ENCODE data around the gene ITK.

ITK gene

DNA sequence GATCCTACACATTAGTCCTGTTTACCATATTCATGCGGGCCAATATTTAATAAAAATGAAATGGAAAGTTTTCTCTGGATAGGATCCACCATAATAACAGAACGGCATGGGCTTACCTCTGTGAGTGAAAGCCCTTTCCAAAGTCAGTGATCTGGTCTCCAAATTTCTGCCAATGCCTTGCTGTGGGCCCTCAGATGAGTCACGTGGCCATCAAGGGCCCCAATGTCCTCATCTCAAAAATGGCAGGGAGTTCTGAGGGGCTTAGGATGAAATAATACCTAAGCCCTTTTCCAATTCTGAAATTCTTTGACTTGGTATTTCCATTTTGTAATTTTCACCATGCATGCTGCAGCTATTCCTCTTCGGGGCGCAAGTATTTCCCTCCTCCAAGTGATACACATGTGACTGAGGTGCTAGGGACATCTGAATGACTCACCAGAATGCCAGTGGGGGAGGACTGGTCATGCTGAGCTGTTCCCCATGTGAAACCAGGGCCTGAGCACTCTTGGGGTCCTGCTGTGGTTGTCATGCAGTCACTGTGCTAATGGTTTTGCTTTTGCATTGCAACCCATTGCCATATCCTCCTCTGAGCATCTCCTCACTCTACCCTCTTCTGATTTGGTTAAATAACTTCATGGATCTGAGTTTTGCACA, 35.0 kb downstream of the ITK start:
- no peaks in the 10 kb centered on the region for H3K36me3 ChIP-seq (replicated peaks)
- no peak overlapping the region for H3K4me3 ChIP-seq (ENCODE audit: low read depth, low read length)
- DNase-seq = no peak
- in situ Hi-C loops (cut with HindIII; ENCODE audit: low pct_ligation_motif_present, low sequenced_read_pairs) = no loop called here
- TF ChIP-seq, protein P1, sequence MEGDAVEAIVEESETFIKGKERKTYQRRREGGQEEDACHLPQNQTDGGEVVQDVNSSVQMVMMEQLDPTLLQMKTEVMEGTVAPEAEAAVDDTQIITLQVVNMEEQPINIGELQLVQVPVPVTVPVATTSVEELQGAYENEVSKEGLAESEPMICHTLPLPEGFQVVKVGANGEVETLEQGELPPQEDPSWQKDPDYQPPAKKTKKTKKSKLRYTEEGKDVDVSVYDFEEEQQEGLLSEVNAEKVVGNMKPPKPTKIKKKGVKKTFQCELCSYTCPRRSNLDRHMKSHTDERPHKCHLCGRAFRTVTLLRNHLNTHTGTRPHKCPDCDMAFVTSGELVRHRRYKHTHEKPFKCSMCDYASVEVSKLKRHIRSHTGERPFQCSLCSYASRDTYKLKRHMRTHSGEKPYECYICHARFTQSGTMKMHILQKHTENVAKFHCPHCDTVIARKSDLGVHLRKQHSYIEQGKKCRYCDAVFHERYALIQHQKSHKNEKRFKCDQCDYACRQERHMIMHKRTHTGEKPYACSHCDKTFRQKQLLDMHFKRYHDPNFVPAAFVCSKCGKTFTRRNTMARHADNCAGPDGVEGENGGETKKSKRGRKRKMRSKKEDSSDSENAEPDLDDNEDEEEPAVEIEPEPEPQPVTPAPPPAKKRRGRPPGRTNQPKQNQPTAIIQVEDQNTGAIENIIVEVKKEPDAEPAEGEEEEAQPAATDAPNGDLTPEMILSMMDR (IDR thresholded peaks at IDR 0.05; ENCODE audit: low read depth, low read length, missing control alignments) = no peak
- H3K27ac ChIP-seq = no peak overlapping the region
- H3K27me3 ChIP-seq (replicated peaks) = no peaks in the 10 kb centered on the region

GRCh38 chr5:157216391-157217142, 35.9 kb downstream of the ITK start:
- in situ Hi-C loops (cut with HindIII; ENCODE audit: low pct_ligation_motif_present, low sequenced_read_pairs) = no loop called here
- H3K27me3 ChIP-seq (replicated peaks) = no peaks in the 10 kb centered on the region
- no peaks in the 10 kb centered on the region for H3K36me3 ChIP-seq (replicated peaks)
- TF ChIP-seq, protein P1 (IDR thresholded peaks at IDR 0.05; ENCODE audit: low read depth, low read length, missing control alignments) = no peak
- no peak overlapping the region for H3K4me3 ChIP-seq (ENCODE audit: low read depth, low read length)
- H3K27ac ChIP-seq = no peak overlapping the region
- DNase-seq = no peak

DNA sequence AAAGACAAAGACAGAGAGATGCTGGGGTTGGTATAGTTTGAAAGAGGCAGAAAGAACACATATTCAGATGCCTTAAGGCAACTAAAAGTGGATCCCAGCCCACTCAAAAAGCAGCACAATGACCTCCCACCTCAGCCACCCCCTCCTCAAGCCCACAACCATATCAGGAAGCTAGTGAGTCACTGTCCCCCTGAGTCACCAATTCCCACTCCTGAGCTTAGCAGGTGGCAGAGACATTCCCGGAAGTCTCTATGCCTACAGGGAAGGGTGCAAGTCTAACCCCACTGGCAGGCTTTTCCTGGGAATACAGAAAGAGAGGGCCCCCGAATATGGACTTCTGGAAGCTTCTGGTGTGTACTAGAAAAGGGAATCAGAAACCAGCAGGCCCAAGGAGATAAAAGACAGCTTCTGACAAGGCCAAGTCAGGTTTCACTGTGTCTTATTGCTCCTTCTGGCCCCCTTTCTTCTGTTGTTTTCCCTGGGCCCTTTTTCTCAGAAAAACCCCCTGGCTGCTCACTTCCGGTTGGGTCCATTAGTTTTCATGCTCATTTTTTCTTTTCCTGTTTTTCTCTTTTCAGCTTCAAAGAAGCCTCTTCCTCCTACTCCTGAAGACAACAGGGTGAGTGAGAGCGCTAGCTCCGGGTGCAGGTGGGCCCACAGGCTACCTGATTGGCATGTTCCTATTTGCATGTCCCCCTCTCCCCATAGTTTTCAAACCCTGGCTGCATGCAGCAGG, 36.8 kb downstream of the ITK start:
- in situ Hi-C loops (cut with HindIII; ENCODE audit: low pct_ligation_motif_present, low sequenced_read_pairs) = no loop called here
- H3K36me3 ChIP-seq (replicated peaks) = no peaks in the 10 kb centered on the region
- H3K4me3 ChIP-seq (ENCODE audit: low read depth, low read length) = no peak overlapping the region
- no peak overlapping the region for H3K27ac ChIP-seq
- H3K27me3 ChIP-seq (replicated peaks) = no peaks in the 10 kb centered on the region
- DNase-seq = no peak
- TF ChIP-seq, protein P1 (IDR thresholded peaks at IDR 0.05; ENCODE audit: low read depth, low read length, missing control alignments) = no peak

- no peaks in the 10 kb centered on the region for H3K36me3 ChIP-seq (replicated peaks)
- H3K27ac ChIP-seq = no peak overlapping the region
- H3K4me3 ChIP-seq (ENCODE audit: low read depth, low read length) = no peak overlapping the region
- in situ Hi-C loops (cut with HindIII; ENCODE audit: low pct_ligation_motif_present, low sequenced_read_pairs) = no loop called here
- TF ChIP-seq, protein P1 (IDR thresholded peaks at IDR 0.05; ENCODE audit: low read depth, low read length, missing control alignments) = no peak
- no peaks in the 10 kb centered on the region for H3K27me3 ChIP-seq (replicated peaks)
- no peak for DNase-seq
Observed at GRCh38 chr5:157219491-157220271, 39.0 kb downstream of the ITK start.

- H3K27ac ChIP-seq = no peak overlapping the region
- no peaks in the 10 kb centered on the region for H3K36me3 ChIP-seq (replicated peaks)
- TF ChIP-seq, protein P1 (IDR thresholded peaks at IDR 0.05; ENCODE audit: low read depth, low read length, missing control alignments) = no peak
- in situ Hi-C loops (cut with HindIII; ENCODE audit: low pct_ligation_motif_present, low sequenced_read_pairs) = no loop called here
- DNase-seq = no peak
- H3K27me3 ChIP-seq (replicated peaks) = no peaks in the 10 kb centered on the region
- H3K4me3 ChIP-seq (ENCODE audit: low read depth, low read length) = no peak overlapping the region
Observed at GRCh38 chr5:157221959-157222358, 41.3 kb downstream of the ITK start.
